HCT116 (cell line): ENCODE measurements around the gene DAPK2.

Experiments used
- CTCF ChIP-seq, 3 experiments: fragments of 200-600 bp in 1 of 3; sonication (generic) in 1 of 3; IDR thresholded peaks in 2 of 3; conservative IDR thresholded peaks in 1 of 3; 2 replicates each; pipeline ENCODE4 v1.5.1; 2012 to 2017; ENCODE audit warnings: low read depth in 2 of 3, low read length in 2 of 3, antibody characterized with exemption in 1 of 3, borderline replicate concordance in 1 of 3, control low read depth in 1 of 3, mild to moderate bottlenecking in 1 of 3, mixed read lengths in 1 of 3, mixed run types in 1 of 3, moderate library complexity in 1 of 3; ENCODE audit not compliant: insufficient read depth in 1 of 3
- POLR2AphosphoS5 ChIP-seq: IDR thresholded peaks from 2 replicates; pipeline ENCODE4 v1.6.1; 2011; ENCODE audit warnings: mild to moderate bottlenecking, low read depth, low read length, moderate library complexity
- REST ChIP-seq: IDR thresholded peaks from 2 replicates; pipeline ENCODE4 v1.6.1; 2012; ENCODE audit warnings: low read depth

- TF ChIP-seq REST = no peak
- TF ChIP-seq POLR2AphosphoS5 = no peak
- TF ChIP-seq CTCF (IDR thresholded peaks at IDR 0.05 in 2 of 3, conservative IDR thresholded peaks at IDR 0.05 in 1 of 3; ENCODE audit: borderline replicate concordance in 1 of 3, insufficient read depth in 1 of 3, low read depth in 2 of 3, low read length in 2 of 3) = no peak
Observed at GRCh38 chr15:63857461-63857856, 188.8 kb downstream of the DAPK2 start.
